Stimulated activated CD4-positive, alpha-beta T cell treated with anti-CD3 and anti-CD28 coated beads, Interleukin-2, amount 100 ng/mL, for 4 hours (primary cell): Measurements from ENCODE around the gene GXYLT2.

ENCODE experiments used
- DNase-seq: peaks from one replicate; pipeline ENCODE4 v3.0.0-alpha.2; 2020; ENCODE audit warnings: low read depth

The GXYLT2 gene

DNA sequence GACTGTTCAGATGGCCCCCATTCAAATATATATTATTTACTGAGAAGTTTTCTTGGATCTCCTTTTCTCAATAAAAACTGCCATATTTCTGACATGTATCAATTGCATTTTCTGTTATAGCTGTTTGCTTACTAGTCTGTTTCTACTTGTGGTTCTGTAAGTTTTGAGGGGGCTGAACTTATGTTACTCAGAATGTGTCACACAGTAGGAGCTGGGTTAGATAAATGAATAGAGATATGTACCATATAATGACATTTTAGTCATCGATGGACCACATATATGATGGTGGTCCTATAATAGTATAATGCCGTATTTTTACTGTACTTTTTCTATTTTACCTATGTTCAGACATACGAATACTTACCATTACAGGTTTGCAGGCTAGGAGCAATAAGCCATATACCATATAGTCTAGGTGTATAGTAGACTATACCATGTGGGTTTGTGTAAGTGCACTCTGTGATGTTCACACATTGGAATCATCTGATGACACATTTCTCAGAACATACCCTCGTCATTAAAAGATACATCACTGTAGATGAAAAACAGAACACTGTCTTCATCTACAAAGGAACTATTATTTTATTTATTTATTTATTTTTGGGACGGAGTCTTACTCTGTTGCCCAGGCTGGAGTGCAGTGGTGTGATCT, 131.1 kb downstream of the GXYLT2 start:
- DNase-seq: no peak

DNA sequence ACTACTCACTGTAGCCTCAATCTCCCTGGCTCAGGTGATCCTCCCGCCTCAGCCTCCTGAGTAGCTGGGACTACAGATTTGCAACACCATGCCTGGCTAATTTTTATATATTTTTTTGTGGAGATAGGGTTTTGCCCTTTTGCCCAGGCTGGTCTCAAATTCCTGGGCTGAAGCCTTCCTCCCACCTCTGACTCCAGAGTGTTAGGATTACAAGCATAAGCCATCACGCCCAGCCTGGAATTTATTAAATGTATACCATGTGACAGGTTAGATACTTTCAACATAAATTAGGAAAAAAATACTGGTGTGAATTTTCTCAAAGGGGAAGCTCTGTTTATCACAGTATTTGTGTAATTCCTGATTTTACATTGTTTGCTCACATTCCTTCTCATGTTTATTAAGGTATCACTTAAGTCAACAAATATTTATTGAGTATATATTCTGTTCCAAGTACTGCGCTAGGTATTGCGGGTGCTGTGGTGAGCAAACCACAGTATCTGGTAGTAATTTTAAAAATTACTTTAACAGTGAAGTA, 133.5 kb downstream of the GXYLT2 start:
- DNase-seq: no peak

DNA sequence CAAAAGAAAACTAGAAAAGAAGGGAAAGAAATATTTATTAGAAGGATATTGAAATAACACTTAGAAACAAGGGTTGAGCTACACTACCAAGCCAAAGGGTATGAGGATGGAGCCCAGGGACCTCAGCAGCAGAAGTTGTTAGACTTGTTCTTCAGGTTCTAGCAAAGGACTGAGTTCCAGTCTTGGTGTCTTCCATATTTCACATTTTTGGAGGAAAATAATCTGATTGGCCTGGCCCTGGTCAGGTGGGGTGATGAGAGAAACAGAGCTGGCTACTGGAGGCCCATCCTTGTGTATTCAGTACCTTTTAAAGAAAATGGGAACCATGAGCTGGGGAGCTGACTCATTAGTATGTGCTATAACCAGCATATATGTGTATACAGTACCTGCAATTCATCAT, 137.0 kb downstream of the GXYLT2 start:
- no peak for DNase-seq

DNA sequence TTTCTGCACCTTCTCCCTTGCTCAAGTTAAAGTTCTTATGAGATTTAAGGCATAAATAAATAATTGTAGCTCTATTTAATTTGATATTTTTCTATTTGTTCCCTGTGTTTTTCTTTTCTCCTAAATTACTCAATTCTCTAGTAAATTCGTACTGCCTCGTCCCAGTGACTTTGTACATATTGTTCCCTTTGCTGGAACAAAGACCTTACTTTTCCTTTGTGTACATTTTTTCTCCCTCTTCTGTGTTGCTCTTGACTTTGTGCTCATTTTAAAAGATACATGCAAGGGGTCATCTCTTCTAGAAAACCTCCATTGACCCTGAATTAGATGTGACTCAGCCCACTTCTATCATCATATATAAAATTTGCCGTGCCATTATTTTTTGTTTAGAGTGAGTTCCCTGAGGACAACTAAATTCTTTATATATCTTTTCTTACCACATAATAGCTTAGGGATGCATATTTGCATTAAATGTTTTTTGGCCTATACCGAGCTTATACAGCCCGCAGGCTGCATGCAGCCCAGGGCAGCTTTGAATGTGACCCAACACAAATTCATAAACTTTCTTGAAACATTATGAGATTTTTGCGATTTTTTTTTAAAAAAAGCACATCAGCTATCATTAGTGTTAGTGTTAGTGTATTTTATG, 138.4 kb downstream of the GXYLT2 start:
- DNase-seq: no peak
